ENCODE data around the gene RUFY4.

GRCh38 chr2:218060118-218060517, 8.9 kb upstream of the RUFY4 start:
- no peak for TF ChIP-seq CTCF (IDR thresholded peaks at IDR 0.05 in 2 of 3, conservative IDR thresholded peaks at IDR 0.05 in 1 of 3; ENCODE audit: insufficient read depth in 2 of 3, low read depth in 1 of 3, low read length in 3 of 3)
- TF ChIP-seq SREBF2 (CRISPR knock-in tag; IDR thresholded peaks at IDR 0.05): no peak
- TF ChIP-seq RFX5 (IDR thresholded peaks at IDR 0.05; ENCODE audit: low read depth, low read length): no peak
- no peak for TF ChIP-seq ARNT (IDR thresholded peaks at IDR 0.05)
- no peak for TF ChIP-seq STAT6 (CRISPR knock-in tag; IDR thresholded peaks at IDR 0.05)
- no peak for TF ChIP-seq DPF2 (IDR thresholded peaks at IDR 0.05)
- TF ChIP-seq HDAC2 (IDR thresholded peaks at IDR 0.05): no peak
- TF ChIP-seq ZNF609 (CRISPR knock-in tag; IDR thresholded peaks at IDR 0.05; ENCODE audit: borderline replicate concordance): no peak
- no peak for TF ChIP-seq GATAD2A (IDR thresholded peaks at IDR 0.05)

Data from K562 (cell line).